T-helper 2 cell (primary cell): Measurements from ENCODE around the gene SGPL1.
A peak's percentile ranks its signal among the peaks of the same experiment; 100 is the strongest.
"Not testable (repeated sequence)": the region's sequence is repeated elsewhere in the genome, so short reads cannot be mapped to it uniquely, and the experiment has no call there.

Experiments
- DNase-seq, 5 experiments: peaks; one replicate each; pipeline versions ENCODE4 v3.0.0 to v3.0.0-alpha.2; 2012 to 2022

Gene SGPL1

GRCh38 chr10:70843776-70844489 lies 28.2 kb downstream of the SGPL1 start:
- DNase-seq, result no peak

GRCh38 chr10:70845256-70845655 lies 29.5 kb downstream of the SGPL1 start:
- no peak for DNase-seq

GRCh38 chr10:70845816-70846215 lies 30.1 kb downstream of the SGPL1 start:
- no peak for DNase-seq

- DNase-seq, result no peak
These were observed 31.0 kb downstream of the SGPL1 start for GRCh38 chr10:70846795-70847194.

DNA sequence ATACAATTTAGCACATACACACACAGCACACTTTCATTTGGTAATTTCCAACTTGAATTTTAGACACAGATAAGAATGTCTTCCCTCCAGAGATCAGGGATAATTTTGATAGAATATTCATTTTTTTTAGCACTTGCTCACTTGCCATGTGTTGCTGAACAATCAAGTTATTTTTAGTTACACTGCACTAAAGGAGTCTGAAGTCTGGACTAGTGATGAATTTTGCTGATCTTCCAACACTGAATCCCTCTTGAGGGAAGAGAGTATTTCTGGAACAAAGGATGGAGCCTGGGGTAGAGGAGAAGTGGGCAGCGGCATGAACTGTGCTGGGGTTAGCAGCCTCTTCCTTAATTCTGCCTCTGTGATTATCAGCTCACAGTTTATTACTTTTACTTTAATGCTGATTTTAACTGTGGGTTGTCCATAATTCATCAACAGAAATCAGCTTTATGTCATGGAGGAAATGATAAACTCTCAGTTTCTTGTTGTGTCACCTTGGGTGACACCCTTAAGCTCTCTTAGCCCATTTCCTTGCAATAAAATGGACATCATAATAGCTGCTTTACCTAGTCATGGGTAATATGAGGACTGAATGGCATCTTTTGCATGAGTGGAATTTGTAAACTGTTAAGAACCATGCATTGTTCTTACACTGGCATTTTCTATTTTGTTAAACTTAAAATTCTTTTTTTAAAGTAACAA lies 32.1 kb downstream of the SGPL1 start:
- DNase-seq, result no peak

DNA sequence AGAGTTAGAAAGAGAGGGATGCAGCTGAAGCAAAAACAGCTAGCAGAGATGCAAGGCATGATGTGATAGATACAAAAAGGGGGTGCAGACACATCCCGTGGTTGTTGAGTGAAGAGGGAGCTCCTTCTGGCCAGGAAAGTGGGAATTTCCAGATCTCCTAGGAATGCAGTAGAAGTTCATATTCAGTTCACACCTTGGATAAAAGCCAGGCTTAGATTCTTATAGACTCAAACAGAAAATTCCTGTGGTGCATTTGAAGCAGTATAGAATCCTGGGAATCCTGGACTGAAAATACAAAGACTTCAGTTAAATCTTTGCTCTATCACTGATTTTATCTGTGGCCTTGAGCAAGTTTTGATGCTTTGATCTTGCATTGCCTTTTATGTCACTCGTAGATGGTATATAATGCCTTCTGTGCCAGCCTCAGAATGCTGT lies 33.9 kb downstream of the SGPL1 start:
- DNase-seq, result peak in 1 of 5 experiments; percentile 24

- DNase-seq, result no peak
These were observed 34.3 kb downstream of the SGPL1 start for GRCh38 chr10:70850097-70850496.

- DNase-seq, result no peak
These were observed 36.1 kb downstream of the SGPL1 start for GRCh38 chr10:70851597-70852475.

DNA sequence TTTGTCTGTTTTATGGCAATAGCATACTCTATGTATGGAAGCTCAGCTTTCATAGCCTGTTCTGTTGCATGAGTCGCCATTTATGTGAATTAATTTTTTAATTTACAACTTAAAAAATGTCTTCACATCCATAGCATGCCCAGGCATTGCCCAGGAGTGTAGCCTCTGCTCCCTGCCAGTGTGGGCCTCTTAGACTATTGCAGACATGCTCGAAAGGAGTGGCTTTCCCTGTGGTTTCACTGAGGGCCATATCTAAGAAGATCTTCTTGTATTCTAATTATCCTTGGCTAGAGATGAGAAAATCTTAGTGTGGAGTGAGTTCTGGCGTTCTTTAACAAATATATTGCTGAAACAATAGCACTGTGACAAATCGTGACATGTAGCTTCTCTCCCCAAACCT lies 37.3 kb downstream of the SGPL1 start:
- DNase-seq, result no peak

- no peak for DNase-seq
These were observed 37.7 kb downstream of the SGPL1 start for GRCh38 chr10:70853457-70853856.

DNA sequence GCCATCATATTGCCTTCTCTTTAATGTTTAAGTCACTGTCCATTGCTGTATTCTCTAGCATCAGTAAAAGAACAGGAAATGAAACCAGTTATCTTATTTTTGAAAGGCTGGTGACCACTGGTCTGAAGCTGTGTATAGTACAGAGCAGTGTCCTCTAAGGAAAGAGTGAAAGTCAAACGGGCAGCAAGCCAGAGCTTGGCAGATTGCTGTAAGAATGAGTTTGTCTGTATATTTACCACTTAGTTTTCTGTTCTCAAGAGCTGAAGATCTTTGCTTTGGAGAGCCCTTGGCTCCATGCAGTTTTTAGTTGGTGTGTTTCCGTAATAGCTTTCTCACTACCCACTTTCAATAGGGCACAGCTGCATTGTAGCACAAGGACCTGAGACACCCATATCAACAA lies 40.7 kb downstream of the SGPL1 start:
- DNase-seq, result no peak

DNA sequence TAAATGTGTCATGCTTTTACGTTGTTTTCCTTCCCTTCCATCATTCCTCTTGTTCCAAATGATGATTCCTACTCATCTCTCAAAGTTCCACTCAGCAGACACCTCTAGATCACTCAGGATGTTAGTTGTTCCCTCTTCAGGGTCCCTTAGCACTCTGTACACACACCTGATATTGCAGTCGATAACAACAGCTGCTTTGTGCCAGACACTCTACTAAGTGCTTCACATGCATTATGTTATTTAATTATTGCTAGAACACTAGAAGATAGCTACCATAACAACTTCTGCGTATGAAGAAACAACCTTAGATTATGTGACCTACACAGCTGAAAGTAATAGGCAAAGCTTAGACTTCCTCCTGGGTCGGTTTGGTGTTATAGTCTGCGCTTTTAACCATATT lies 43.0 kb downstream of the SGPL1 start:
- no peak for DNase-seq

GRCh38 chr10:70861495-70862197 lies 45.9 kb downstream of the SGPL1 start:
- not testable (repeated sequence) for DNase-seq

- DNase-seq, result peak in 1 of 5 experiments; percentile 41
These were observed 47.9 kb downstream of the SGPL1 start for GRCh38 chr10:70863470-70864160.

GRCh38 chr10:70864935-70865334 lies 49.2 kb downstream of the SGPL1 start:
- no peak for DNase-seq

DNA sequence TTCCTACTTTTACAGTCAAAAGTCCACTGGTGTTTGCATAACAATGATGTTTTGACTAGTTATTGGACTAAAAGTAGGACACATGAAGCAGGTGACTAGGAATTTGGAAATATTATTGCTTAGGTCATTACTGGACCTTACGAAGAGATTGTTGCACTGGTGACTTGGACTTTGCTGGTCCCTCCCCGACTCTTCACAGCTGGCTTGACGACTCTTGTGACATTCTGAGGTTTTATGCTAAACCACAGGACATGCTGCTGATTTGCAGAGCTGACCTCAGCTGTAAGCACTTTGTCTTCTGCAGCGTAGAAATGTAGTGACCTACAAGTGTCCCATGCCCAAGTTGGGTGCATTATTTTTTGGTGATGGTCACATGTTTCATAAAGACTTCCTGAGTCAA lies 50.7 kb downstream of the SGPL1 start:
- no peak for DNase-seq

- DNase-seq, result no peak
These were observed 56.5 kb downstream of the SGPL1 start for GRCh38 chr10:70872291-70872690.

DNA sequence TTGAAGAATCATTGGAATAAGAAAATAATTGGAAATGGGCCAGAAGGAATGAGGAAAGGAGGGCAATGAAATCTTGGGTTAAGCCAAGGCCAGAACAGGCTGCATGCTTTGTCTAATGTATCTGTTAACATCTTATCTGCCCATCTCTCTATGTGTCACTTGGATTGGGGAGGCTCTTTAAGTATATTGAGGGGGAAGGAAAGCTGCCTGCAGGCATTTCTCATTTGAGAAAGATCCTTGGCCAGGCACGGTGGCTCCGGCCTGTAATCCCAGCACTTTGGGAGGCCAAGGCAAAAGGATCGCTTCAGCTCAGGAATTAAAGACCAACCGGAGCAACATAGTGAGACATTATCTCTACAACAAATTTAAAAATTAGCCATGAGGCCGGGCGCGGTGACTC lies 58.3 kb downstream of the SGPL1 start:
- DNase-seq, result no peak

DNA sequence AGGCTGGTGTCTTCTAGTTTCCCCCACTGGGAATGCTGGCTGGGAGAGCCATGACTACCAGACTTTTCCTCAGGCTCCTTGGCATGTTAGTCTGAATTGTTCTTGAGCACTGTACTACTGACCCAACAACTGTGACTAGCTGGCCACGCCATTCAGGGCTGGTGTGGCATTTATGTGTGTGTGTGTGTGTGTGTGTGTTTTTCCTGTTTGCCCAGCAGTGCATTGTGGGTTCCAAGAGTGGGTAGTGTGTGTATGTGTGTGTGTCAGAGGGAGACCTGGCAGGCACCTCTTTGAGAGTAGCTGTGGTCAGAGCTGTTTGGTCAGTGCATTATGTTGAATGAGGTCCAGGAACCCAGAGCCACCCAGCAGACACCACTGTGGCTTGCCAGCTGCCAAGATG lies 63.5 kb downstream of the SGPL1 start:
- DNase-seq, result no peak

DNA sequence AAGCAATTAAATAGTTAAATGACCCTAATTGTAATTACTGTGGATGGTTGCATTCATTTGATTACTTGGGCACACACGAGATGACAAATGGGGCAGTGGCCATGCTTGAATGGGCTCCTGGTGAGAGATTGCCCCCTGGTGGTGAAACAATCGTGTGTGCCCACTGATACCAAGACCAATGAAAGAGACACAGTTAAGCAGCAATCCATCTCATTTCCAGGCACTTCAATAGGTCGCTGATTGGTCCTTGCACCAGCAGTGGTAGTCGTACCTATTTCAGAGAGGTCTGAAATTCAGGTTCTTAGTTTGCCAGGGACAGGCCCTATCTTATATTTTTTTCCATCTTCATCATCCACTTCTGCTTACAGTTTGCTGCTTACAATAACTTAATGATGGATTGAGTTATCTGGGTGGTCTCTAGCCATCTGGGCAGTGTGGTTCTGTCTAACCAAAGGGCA lies 64.4 kb downstream of the SGPL1 start:
- DNase-seq, result peak in 4 of 5 experiments; percentile 55 to 85 (median 56)

DNA sequence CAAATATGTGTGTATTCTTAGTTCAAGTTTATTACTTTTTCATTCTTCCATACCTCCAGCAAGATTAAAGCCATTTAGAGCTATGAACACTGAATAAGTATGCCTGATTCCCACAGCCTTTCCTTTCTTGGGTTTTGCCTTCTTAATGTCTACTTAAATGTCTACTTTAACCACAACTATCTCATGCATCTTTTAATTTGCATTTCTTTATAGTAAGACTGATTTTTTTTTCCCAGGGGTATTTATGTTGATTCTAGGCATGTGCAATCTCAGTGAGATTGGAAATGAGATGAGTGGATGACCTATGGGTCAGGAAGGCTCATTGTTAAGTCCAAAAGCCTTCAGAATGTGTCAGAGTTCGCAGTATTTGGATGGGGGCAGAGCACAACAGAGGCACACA lies 69.0 kb downstream of the SGPL1 start:
- DNase-seq, result no peak

DNA sequence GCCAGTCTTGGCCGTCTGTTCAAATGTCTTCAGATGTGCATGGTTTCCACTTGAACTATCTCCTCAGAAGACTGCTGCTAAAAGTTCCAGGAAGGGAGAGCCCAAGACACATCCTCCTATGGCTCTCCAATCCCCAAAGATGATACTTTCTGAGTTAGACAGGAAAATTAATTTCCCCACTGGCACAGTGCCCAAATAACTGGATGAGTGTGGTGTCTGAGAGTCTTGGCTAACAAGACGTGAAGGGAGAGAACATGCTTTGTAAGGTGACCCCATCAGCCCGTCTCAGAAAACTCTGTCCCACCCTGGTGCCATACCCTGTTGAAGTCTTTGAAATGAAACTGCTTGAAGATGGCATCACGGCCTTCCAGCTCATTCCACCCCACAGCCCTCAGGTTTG lies 69.7 kb downstream of the SGPL1 start:
- no peak for DNase-seq
